ENCODE results near the gene CTNNBIP1. TPM values are rescaled to one million over a fixed set of nuclear protein-coding genes. Genes with fewer than 3 reads are reported as not detected.
A peak's percentile ranks its signal among the peaks of the same experiment; 100 is the strongest.

Gene CTNNBIP1
- total and polyA plus RNA-seq, 9 of the 15 experiments (the other 6 are each of a cell fraction or from before 2014, with no cell fraction given), result 0.65 to 29.2 (median 14.7) TPM

- TF ChIP-seq, protein P1, sequence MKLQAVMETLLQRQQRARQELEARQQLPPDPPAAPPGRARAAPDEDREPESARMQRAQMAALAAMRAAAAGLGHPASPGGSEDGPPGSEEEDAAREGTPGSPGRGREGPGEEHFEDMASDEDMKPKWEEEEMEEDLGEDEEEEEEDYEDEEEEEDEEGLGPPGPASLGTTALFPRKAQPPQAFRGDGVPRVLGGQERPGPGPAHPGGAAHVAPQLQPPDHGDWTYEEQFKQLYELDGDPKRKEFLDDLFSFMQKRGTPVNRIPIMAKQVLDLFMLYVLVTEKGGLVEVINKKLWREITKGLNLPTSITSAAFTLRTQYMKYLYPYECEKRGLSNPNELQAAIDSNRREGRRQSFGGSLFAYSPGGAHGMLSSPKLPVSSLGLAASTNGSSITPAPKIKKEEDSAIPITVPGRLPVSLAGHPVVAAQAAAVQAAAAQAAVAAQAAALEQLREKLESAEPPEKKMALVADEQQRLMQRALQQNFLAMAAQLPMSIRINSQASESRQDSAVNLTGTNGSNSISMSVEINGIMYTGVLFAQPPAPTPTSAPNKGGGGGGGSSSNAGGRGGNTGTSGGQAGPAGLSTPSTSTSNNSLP (IDR thresholded peaks at IDR 0.05; ENCODE audit: borderline replicate concordance, low read depth, low read length), result no peak
- TF ChIP-seq ZBTB33 (CRISPR knock-in tag; IDR thresholded peaks at IDR 0.05), result peak; percentile 94
- TF ChIP-seq RBM34 (IDR thresholded peaks at IDR 0.05; ENCODE audit: borderline replicate concordance, insufficient read depth, low read length), result no peak
- TF ChIP-seq NCOA1 (IDR thresholded peaks at IDR 0.05; ENCODE audit: low read depth), result no peak
- no peak for TF ChIP-seq TSC22D4 (tag; IDR thresholded peaks at IDR 0.05)
- TF ChIP-seq, protein P2, sequence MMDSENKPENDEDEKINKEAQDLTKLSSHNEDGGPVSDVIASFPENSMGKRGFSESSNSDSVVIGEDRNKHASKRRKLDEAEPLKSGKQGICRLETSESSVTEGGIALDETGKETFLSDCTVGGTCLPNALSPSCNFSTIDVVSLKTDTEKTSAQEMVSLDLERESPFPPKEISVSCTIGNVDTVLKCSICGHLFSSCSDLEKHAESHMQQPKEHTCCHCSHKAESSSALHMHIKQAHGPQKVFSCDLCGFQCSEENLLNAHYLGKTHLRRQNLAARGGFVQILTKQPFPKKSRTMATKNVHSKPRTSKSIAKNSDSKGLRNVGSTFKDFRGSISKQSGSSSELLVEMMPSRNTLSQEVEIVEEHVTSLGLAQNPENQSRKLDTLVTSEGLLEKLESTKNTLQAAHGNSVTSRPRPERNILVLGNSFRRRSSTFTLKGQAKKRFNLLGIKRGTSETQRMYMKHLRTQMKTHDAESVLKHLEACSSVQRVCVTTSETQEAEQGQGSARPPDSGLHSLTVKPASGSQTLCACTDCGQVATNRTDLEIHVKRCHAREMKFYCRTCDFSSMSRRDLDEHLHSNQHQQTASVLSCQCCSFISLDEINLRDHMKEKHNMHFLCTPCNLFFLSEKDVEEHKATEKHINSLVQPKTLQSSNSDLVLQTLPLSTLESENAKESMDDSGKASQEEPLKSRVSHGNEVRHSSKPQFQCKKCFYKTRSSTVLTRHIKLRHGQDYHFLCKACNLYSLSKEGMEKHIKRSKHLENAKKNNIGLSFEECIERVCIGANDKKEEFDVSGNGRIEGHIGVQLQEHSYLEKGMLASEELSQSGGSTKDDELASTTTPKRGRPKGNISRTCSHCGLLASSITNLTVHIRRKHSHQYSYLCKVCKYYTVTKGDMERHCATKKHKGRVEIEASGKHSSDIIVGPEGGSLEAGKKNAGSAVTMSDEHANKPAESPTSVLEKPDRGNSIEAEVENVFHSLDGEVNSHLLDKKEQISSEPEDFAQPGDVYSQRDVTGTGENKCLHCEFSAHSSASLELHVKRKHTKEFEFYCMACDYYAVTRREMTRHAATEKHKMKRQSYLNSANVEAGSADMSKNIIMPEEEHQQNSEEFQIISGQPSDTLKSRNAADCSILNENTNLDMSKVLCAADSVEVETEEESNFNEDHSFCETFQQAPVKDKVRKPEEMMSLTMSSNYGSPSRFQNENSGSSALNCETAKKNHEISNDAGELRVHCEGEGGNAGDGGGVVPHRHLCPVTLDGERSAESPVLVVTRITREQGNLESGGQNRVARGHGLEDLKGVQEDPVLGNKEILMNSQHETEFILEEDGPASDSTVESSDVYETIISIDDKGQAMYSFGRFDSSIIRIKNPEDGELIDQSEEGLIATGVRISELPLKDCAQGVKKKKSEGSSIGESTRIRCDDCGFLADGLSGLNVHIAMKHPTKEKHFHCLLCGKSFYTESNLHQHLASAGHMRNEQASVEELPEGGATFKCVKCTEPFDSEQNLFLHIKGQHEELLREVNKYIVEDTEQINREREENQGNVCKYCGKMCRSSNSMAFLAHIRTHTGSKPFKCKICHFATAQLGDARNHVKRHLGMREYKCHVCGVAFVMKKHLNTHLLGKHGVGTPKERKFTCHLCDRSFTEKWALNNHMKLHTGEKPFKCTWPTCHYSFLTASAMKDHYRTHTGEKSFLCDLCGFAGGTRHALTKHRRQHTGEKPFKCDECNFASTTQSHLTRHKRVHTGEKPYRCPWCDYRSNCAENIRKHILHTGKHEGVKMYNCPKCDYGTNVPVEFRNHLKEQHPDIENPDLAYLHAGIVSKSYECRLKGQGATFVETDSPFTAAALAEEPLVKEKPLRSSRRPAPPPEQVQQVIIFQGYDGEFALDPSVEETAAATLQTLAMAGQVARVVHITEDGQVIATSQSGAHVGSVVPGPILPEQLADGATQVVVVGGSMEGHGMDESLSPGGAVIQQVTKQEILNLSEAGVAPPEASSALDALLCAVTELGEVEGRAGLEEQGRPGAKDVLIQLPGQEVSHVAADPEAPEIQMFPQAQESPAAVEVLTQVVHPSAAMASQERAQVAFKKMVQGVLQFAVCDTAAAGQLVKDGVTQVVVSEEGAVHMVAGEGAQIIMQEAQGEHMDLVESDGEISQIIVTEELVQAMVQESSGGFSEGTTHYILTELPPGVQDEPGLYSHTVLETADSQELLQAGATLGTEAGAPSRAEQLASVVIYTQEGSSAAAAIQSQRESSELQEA (IDR thresholded peaks at IDR 0.05; ENCODE audit: low read depth), result no peak
- TF ChIP-seq SREBF2 (CRISPR knock-in tag; IDR thresholded peaks at IDR 0.05), result no peak
- TF ChIP-seq ZNF311 (CRISPR knock-in tag; IDR thresholded peaks at IDR 0.05), result no peak
- TF ChIP-seq ZNF586 (CRISPR knock-in tag; conservative IDR thresholded peaks at IDR 0.05), result no peak
- TF ChIP-seq GATAD2B (IDR thresholded peaks at IDR 0.05; ENCODE audit: borderline replicate concordance), result no peak
- no peak for TF ChIP-seq POLR2AphosphoS2 (IDR thresholded peaks at IDR 0.05; ENCODE audit: low read length)
Measured at GRCh38 chr1:9849691-9850441, 60.2 kb downstream of the CTNNBIP1 start (continued).
